GM12874 (cell line): ENCODE data around the gene KCNN4.

Experiments
- CTCF ChIP-seq: IDR thresholded peaks from 2 replicates; pipeline ENCODE4 v1.5.1; 2011; ENCODE audit warnings: low read depth, mild to moderate bottlenecking, control low read depth, low read length, moderate library complexity; ENCODE audit not compliant: insufficient read depth

The KCNN4 gene

GRCh38 chr19:43802216-43802951 is 21.6 kb upstream of the KCNN4 start, which contains the start of gene LYPD5:
Gene LYPD5, minus strand, starts transcription at chr19:43802447. Its CDS starts 67 bp downstream, at chr19:43802380.
- TF ChIP-seq CTCF: no peak

- no peak for TF ChIP-seq CTCF
Observed at GRCh38 chr19:43799502-43800142, 18.8 kb upstream of the KCNN4 start.

GRCh38 chr19:43798546-43799409 is 18.0 kb upstream of the KCNN4 start:
- TF ChIP-seq CTCF: no peak

GRCh38 chr19:43798026-43798545 is 17.3 kb upstream of the KCNN4 start:
- TF ChIP-seq CTCF: no peak

- no peak for TF ChIP-seq CTCF
Observed at GRCh38 chr19:43797556-43797955, 16.8 kb upstream of the KCNN4 start.

- TF ChIP-seq CTCF: no peak
Observed at GRCh38 chr19:43797118-43797517, 16.3 kb upstream of the KCNN4 start.

GRCh38 chr19:43790587-43790986 is 9.8 kb upstream of the KCNN4 start:
- no peak for TF ChIP-seq CTCF
